Calu3 (cell line): ENCODE data around the gene MICAL1. TPM values are rescaled to one million over a fixed set of nuclear protein-coding genes. Genes with fewer than 3 reads are reported as not detected.

Experiments
- BruUV-seq: library from RNA; stranded (reverse); fragments of 400-500 nt; replicated peaks from 2 replicates; lab custom pipeline; 2021; lab: Mats Ljungman, UMichigan
- CTCF ChIA-PET: fragments of 300-600 bp; sonication (Branson Sonifier 250); formaldehyde crosslinking; loops from one replicate; lab custom pipeline; 2022; ENCODE audit warnings: antibody characterized with exemption; lab: Charles Lee
- DNase-seq: peaks from one replicate; pipeline ENCODE4 v3.0.0; 2022
- H3K27ac Mint-ChIP-seq: one replicate; pipeline ENCODE4 v1.8.0; 2022; ENCODE audit warnings: mixed read lengths; ENCODE audit not compliant: unreplicated experiment
- H3K27me3 Mint-ChIP-seq: one replicate; pipeline ENCODE4 v1.8.0; 2022; ENCODE audit warnings: mixed read lengths; ENCODE audit not compliant: unreplicated experiment
- H3K36me3 Mint-ChIP-seq: one replicate; pipeline ENCODE4 v1.8.0; 2022; ENCODE audit warnings: mild to moderate bottlenecking, moderate library complexity, mixed read lengths; ENCODE audit not compliant: insufficient read depth, unreplicated experiment
- H3K4me1 Mint-ChIP-seq: one replicate; pipeline ENCODE4 v1.8.0; 2022; ENCODE audit warnings: mild to moderate bottlenecking, low read depth, mixed read lengths; ENCODE audit not compliant: unreplicated experiment
- H3K4me3 Mint-ChIP-seq: one replicate; pipeline ENCODE4 v1.8.0; 2022; ENCODE audit warnings: mild to moderate bottlenecking, low read depth, moderate library complexity, mixed read lengths; ENCODE audit not compliant: unreplicated experiment
- H3K9me3 Mint-ChIP-seq: one replicate; pipeline ENCODE4 v1.8.0; 2022; ENCODE audit warnings: low read depth, mixed read lengths; ENCODE audit not compliant: unreplicated experiment
- CTCF ChIP-seq: fragments of 200-600 bp; IDR thresholded peaks from one replicate; pipeline ENCODE4 v1.8.0; 2022; ENCODE audit warnings: antibody characterized with exemption; ENCODE audit not compliant: unreplicated experiment
- intact Hi-C: fragments of 100-400 bp; cut with micrococcal nuclease; formaldehyde crosslinking; loops from one replicate; pipeline ENCODE4 v1.10.0; 2022; ENCODE audit not compliant: unreplicated experiment
- total RNA-seq: library from RNA; stranded (reverse); gene quantifications from 2 replicates; pipeline ENCODE4 v1.2.3, GENCODE V29; 2022

The MICAL1 gene
- total RNA-seq, 1 experiment from 2014 or later, result 22.5 TPM

GRCh38 chr6:109450801-109451200 is 4.8 kb downstream of the MICAL1 start:
- Mint-ChIP-seq H3K4me3 (no peak overlapping the region), H3K27me3 (no peaks in the 10 kb centered on the region), H3K4me1 (no peaks in the 10 kb centered on the region), H3K36me3 (peaks cover 30% of the 10 kb centered on the region), H3K9me3 (no peaks in the 10 kb centered on the region), H3K27ac (no peak overlapping the region)
- DNase-seq, result no peak
- CTCF ChIA-PET, result no interaction called here
- TF ChIP-seq CTCF, result no peak
- intact Hi-C loops, result no loop called here
- no TSS peak for BruUV-seq

GRCh38 chr6:109449795-109450673 is 5.5 kb downstream of the MICAL1 start:
- no peaks in the 10 kb centered on the region for H3K27me3 Mint-ChIP-seq
- H3K4me3 Mint-ChIP-seq, result no peak overlapping the region
- peaks cover 29% of the 10 kb centered on the region for H3K36me3 Mint-ChIP-seq
- no peak for DNase-seq
- no TSS peak for BruUV-seq
- intact Hi-C loops, result no loop called here
- no peaks in the 10 kb centered on the region for H3K4me1 Mint-ChIP-seq
- TF ChIP-seq CTCF, result no peak
- H3K9me3 Mint-ChIP-seq, result no peaks in the 10 kb centered on the region
- H3K27ac Mint-ChIP-seq, result no peak overlapping the region
- CTCF ChIA-PET, result no interaction called here

- CTCF ChIA-PET, result no interaction called here
- BruUV-seq, result no TSS peak
- no peak for TF ChIP-seq CTCF
- DNase-seq, result no peak
- H3K4me3 Mint-ChIP-seq, result no peak overlapping the region
- intact Hi-C loops, result no loop called here
- no peaks in the 10 kb centered on the region for H3K27me3 Mint-ChIP-seq
- no peaks in the 10 kb centered on the region for H3K4me1 Mint-ChIP-seq
- H3K9me3 Mint-ChIP-seq, result no peaks in the 10 kb centered on the region
- H3K27ac Mint-ChIP-seq, result no peak overlapping the region
- H3K36me3 Mint-ChIP-seq, result peaks cover 24% of the 10 kb centered on the region
Observed at GRCh38 chr6:109449064-109449794, 6.3 kb downstream of the MICAL1 start.

- CTCF ChIA-PET, result no interaction called here
- no peak for DNase-seq
- TF ChIP-seq CTCF, result no peak
- Mint-ChIP-seq H3K27ac (peak overlapping the region; percentile 69), H3K4me1 (no peaks in the 10 kb centered on the region), H3K36me3 (peaks cover 21% of the 10 kb centered on the region), H3K27me3 (no peaks in the 10 kb centered on the region), H3K4me3 (no peak overlapping the region), H3K9me3 (no peaks in the 10 kb centered on the region)
- intact Hi-C loops, result no loop called here
- no TSS peak for BruUV-seq
Observed at GRCh38 chr6:109448615-109449014, 7.0 kb downstream of the MICAL1 start.
